Measurements from ENCODE around the gene GAS2L2.
"Not testable (repeated sequence)": the region's sequence is repeated elsewhere in the genome, so short reads cannot be mapped to it uniquely, and the experiment has no call there.

The GAS2L2 gene

DNA sequence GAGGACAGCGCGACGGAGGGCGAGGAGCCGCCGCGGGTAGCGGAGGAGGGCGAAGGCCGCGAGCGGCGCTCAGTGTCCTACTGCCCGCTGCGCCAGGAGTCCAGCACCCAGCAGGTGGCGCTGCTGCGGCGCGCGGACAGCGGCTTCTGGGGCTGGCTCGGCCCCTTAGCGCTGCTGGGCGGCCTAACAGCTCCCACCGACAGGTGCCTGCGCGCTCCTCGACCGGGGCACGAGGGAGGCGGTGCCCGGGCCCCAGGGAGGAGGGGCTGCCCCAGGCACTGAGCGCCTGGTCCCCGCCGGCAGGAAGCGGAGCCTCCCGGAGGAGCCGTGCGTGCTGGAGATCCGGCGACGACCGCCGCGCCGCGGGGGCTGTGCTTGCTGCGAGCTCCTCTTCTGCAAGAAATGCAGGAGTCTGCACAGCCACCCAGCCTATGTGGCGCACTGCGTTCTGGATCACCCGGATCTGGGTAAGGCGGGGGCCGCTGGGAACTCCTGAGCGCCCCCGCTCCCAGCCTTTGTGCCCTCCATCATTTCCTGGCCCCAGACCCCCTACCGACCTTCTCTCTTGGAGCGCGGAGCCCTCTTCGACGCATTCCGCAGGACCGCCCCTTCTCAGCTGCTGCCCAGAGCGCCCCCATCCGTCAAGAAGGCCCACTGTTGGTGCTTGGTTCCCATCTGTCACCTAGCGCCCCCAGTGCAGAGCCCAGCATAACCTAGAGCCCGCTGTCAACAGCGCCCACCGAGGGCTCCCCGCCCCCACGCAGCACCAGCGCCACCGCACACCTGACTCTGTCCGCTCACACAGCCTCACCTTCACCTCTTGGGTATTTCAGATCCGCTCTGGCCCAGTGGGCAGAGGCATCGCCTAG, 11.3 kb upstream of the GAS2L2 start:
- Histone ChIP-seq H3K4me1 (ENCODE audit: control insufficient read depth in 2 of 2, insufficient read depth in 2 of 2, low read length in 2 of 2) (peaks cover 8 to 9% of the 10 kb centered on the region in 2 donors), H3K36me3 (ENCODE audit: control insufficient read depth in 2 of 2, insufficient read depth in 2 of 2, low read length in 2 of 2) (no peaks in the 10 kb centered on the region), H3K27me3 (ENCODE audit: control insufficient read depth in 2 of 2, insufficient read depth in 2 of 2, low read length in 2 of 2) (no peaks in the 10 kb centered on the region), H3K27ac (ENCODE audit: low read depth in 2 of 2, low read length in 2 of 2) (peak overlapping the region; percentile 11 to 38), H3K9ac (ENCODE audit: low read depth in 1 of 2, low read length in 2 of 2) (peak overlapping the region; percentile 47 to 69), H3K4me3 (ENCODE audit: low read length in 2 of 2) (peak overlapping the region; percentile 73 to 74), H3K9me3 (ENCODE audit: control insufficient read depth in 2 of 2, low read length in 2 of 2) (no peaks in the 10 kb centered on the region)

DNA sequence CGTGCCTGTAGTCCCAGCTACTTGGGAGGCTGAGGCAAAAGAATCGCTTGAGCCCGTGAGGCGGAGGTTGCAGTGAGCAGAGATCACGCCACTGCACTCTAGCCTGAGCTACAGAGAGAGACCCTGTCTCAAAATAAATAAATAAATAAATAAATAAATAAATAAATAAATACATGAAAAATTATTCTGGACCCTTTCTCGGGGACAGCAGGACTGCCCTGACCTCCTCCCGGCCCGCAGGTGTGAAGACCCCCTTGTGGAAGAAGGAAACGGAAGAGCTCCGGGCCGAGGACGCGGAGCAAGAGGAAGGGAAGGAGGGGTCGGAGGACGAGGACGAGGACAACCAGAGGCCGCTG, 10.7 kb upstream of the GAS2L2 start:
- Histone ChIP-seq H3K27ac (ENCODE audit: low read depth in 2 of 2, low read length in 2 of 2) (no peak overlapping the region), H3K9ac (ENCODE audit: low read depth in 1 of 2, low read length in 2 of 2) (peak overlapping the region in 1 of 2 donors; percentile 69), H3K27me3 (ENCODE audit: control insufficient read depth in 2 of 2, insufficient read depth in 2 of 2, low read length in 2 of 2) (peaks cover 0 to under 1% of the 10 kb centered on the region in 2 donors), H3K4me1 (ENCODE audit: control insufficient read depth in 2 of 2, insufficient read depth in 2 of 2, low read length in 2 of 2) (peaks cover 8 to 9% of the 10 kb centered on the region in 2 donors), H3K9me3 (ENCODE audit: control insufficient read depth in 2 of 2, low read length in 2 of 2) (no peaks in the 10 kb centered on the region), H3K36me3 (ENCODE audit: control insufficient read depth in 2 of 2, insufficient read depth in 2 of 2, low read length in 2 of 2) (no peaks in the 10 kb centered on the region), H3K4me3 (ENCODE audit: low read length in 2 of 2) (peak overlapping the region; percentile 73 to 74)

DNA sequence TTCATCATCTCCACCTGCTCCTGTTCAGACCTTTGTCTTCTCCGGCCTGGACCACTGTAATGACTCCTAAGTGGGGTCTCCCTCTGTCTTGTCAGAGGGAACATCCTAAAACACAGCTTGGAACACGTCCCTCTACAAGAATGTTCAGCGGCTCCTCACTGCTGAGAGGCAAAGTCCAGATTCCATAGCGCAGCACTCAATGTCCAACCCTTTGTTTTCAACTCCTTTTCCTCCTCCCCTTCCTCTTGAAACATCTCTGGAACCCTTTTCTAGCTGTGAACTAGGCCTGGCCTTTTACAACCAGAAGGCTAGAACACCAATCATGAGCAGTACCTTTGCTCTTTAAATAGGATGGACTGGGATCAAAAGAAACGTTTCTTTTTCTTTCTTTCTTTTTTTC, 8.6 kb upstream of the GAS2L2 start:
- Histone ChIP-seq H3K9ac (ENCODE audit: low read depth in 1 of 2, low read length in 2 of 2) (no peak overlapping the region), H3K4me3 (ENCODE audit: low read length in 2 of 2) (no peak overlapping the region), H3K27me3 (ENCODE audit: control insufficient read depth in 2 of 2, insufficient read depth in 2 of 2, low read length in 2 of 2) (peaks cover 0 to 2% of the 10 kb centered on the region in 2 donors), H3K27ac (ENCODE audit: low read depth in 2 of 2, low read length in 2 of 2) (no peak overlapping the region), H3K9me3 (ENCODE audit: control insufficient read depth in 2 of 2, low read length in 2 of 2) (no peaks in the 10 kb centered on the region), H3K4me1 (ENCODE audit: control insufficient read depth in 2 of 2, insufficient read depth in 2 of 2, low read length in 2 of 2) (peaks cover 7 to 8% of the 10 kb centered on the region in 2 donors), H3K36me3 (ENCODE audit: control insufficient read depth in 2 of 2, insufficient read depth in 2 of 2, low read length in 2 of 2) (no peaks in the 10 kb centered on the region)

DNA sequence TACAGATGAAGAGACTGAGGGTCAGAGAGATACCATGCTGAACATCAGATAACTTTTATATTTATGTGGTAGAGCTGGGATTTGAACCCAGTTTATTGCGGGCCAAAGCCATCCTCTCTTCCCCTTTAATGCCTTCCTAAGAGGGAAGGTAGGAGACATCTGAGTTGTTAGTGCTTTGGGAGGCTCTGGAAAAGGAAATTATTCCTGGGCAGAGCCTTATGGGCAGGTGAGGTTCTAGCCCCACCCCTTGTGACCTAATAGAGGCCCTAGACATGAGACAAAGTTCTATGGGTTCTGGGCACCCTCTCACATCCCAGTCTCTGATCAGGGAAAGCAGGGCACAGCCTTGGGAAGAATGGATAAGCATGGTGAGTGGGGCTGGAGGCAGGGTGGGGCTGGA, 7.5 kb upstream of the GAS2L2 start, which contains the start of gene C17orf50:
Gene C17orf50 (plus strand): TSS at position 301 of the 400 bp plus-strand sequence. CDS start 55 bp downstream, at position 356.
- H3K27me3 ChIP-seq (ENCODE audit: control insufficient read depth in 2 of 2, insufficient read depth in 2 of 2, low read length in 2 of 2) = peaks cover 0 to 2% of the 10 kb centered on the region in 2 donors
- H3K4me3 ChIP-seq (ENCODE audit: low read length in 2 of 2) = no peak within 1 kb of the TSS
- no peak within 1 kb of the TSS for H3K27ac ChIP-seq (ENCODE audit: low read depth in 2 of 2, low read length in 2 of 2)
- H3K9me3 ChIP-seq (ENCODE audit: control insufficient read depth in 2 of 2, low read length in 2 of 2) = no peaks in the 10 kb centered on the region
- no peaks in the 10 kb centered on the region for H3K36me3 ChIP-seq (ENCODE audit: control insufficient read depth in 2 of 2, insufficient read depth in 2 of 2, low read length in 2 of 2)
- no peak within 1 kb of the TSS for H3K9ac ChIP-seq (ENCODE audit: low read depth in 1 of 2, low read length in 2 of 2)
- H3K4me1 ChIP-seq (ENCODE audit: control insufficient read depth in 2 of 2, insufficient read depth in 2 of 2, low read length in 2 of 2) = peaks cover 7 to 8% of the 10 kb centered on the region in 2 donors

DNA sequence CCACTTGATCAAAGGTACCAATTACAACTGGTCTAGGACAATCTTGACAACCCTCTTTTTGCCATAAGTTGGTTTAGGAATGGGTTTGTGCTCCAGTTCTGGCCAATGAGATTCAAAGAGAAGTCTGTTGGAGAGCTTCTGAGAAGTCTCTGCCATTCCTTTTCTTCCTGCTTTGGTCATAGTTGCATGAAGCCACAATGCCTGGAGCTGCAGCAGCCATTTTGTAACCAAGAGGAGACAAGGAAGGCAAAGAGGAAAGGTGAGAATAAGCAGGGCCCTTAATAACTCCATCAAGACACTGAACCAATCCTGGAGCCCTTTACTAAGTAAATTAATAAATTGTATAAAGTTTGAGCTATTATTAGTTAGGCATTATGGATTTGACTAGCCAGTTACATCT, 4.2 kb upstream of the GAS2L2 start:
- no peak overlapping the region for H3K9ac ChIP-seq (ENCODE audit: low read depth in 1 of 2, low read length in 2 of 2)
- H3K27ac ChIP-seq (ENCODE audit: low read depth in 2 of 2, low read length in 2 of 2) = no peak overlapping the region
- no peaks in the 10 kb centered on the region for H3K9me3 ChIP-seq (ENCODE audit: control insufficient read depth in 2 of 2, low read length in 2 of 2)
- peaks cover 0 to 2% of the 10 kb centered on the region in 2 donors for H3K27me3 ChIP-seq (ENCODE audit: control insufficient read depth in 2 of 2, insufficient read depth in 2 of 2, low read length in 2 of 2)
- peaks cover 0 to 6% of the 10 kb centered on the region in 2 donors for H3K4me1 ChIP-seq (ENCODE audit: control insufficient read depth in 2 of 2, insufficient read depth in 2 of 2, low read length in 2 of 2)
- H3K4me3 ChIP-seq (ENCODE audit: low read length in 2 of 2) = no peak overlapping the region
- H3K36me3 ChIP-seq (ENCODE audit: control insufficient read depth in 2 of 2, insufficient read depth in 2 of 2, low read length in 2 of 2) = no peaks in the 10 kb centered on the region

DNA sequence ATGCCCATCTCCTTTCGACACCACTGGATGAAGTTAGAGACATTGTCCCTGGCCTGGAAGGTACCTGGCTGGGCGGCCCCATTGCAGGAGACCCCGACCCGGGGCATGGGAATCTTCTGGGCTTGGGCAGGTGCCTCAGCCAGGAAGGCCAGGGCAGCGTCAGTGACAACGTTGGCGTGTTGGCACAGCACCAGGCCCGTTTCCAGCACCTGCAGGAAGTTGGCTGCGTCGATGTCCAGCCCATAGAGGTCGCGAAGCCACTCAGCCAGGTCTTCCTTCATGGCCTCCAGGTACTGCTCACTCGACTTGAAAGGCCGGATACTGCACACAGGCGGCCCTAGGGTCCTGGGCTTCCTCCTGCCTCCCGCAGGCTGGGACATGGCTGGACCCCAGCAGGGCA, 568 bp downstream of the GAS2L2 start:
- Histone ChIP-seq H3K9me3 (ENCODE audit: control insufficient read depth in 2 of 2, low read length in 2 of 2) (no peaks in the 10 kb centered on the region), H3K9ac (ENCODE audit: low read depth in 1 of 2, low read length in 2 of 2) (no peak overlapping the region), H3K4me3 (ENCODE audit: low read length in 2 of 2) (no peak overlapping the region), H3K4me1 (ENCODE audit: control insufficient read depth in 2 of 2, insufficient read depth in 2 of 2, low read length in 2 of 2) (peaks cover 0 to 6% of the 10 kb centered on the region in 2 donors), H3K27ac (ENCODE audit: low read depth in 2 of 2, low read length in 2 of 2) (no peak overlapping the region), H3K27me3 (ENCODE audit: control insufficient read depth in 2 of 2, insufficient read depth in 2 of 2, low read length in 2 of 2) (peaks cover 16 to 25% of the 10 kb centered on the region in 2 donors), H3K36me3 (ENCODE audit: control insufficient read depth in 2 of 2, insufficient read depth in 2 of 2, low read length in 2 of 2) (no peaks in the 10 kb centered on the region)

DNA sequence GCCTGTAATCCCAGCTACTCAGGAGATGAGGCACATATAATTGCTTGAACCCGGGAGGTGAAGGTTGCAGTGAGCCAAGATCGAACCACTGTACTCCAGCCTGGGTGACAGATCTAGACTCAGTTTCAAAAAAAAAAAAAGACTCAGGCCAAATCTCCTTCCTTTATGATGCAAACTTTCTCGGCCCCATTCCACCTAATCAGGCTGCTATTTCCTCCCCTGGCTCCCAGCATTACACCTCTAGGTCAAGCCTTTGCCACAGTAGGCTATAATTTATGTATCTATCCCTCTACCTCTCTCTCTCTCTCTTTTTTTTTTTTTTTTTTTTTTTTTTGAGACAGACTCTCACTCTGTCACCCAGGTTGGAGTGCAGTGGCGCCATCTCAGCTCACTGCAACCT, 1.5 kb downstream of the GAS2L2 start:
- peaks cover 16 to 26% of the 10 kb centered on the region in 2 donors for H3K27me3 ChIP-seq (ENCODE audit: control insufficient read depth in 2 of 2, insufficient read depth in 2 of 2, low read length in 2 of 2)

DNA sequence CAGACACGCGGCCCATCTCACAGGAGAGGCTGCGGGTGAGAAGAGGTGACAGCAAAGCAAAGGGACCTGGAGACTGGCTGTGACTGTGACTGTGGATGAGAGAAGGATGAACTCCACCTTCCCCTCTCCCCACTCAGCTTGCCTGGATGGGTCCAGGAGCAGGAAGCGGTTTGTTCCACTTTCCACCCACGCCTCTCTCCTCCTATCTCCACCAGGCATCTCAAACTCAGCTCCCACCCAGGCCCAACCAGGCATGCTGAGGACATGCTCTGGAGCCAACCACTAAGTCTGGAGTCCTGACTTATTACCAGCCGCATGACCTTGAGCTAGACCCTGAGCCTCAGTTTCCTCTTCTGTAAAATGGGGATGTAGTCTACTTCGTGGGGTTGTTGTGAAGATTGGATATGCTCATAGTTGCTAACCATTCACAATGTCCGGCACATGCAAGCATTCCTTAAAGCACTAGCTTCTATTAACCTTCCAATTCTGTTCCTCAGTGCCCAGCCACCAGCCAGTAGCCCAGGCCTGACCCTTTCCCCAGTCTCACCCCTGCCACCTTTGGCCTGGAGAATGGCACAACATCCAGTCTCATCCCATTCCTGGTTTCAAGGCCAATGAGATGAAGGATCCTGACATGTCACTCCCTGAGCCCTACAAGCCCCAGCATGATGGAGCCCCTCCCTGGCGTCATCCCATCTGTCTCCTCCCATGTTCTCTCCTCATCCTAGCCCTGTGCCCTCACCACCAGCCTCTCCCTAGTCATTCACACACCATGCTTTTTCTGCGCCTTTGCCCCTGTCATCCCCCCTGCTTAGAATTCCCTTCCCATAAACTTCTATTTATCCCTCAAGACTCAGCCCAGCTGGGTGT, 2.3 kb downstream of the GAS2L2 start:
- no peaks in the 10 kb centered on the region for H3K36me3 ChIP-seq (ENCODE audit: control insufficient read depth in 2 of 2, insufficient read depth in 2 of 2, low read length in 2 of 2)
- H3K4me1 ChIP-seq (ENCODE audit: control insufficient read depth in 2 of 2, insufficient read depth in 2 of 2, low read length in 2 of 2) = peaks cover 0 to 6% of the 10 kb centered on the region in 2 donors
- no peaks in the 10 kb centered on the region for H3K9me3 ChIP-seq (ENCODE audit: control insufficient read depth in 2 of 2, low read length in 2 of 2)
- peaks cover 16 to 26% of the 10 kb centered on the region in 2 donors for H3K27me3 ChIP-seq (ENCODE audit: control insufficient read depth in 2 of 2, insufficient read depth in 2 of 2, low read length in 2 of 2)
- H3K9ac ChIP-seq (ENCODE audit: low read depth in 1 of 2, low read length in 2 of 2) = no peak overlapping the region
- no peak overlapping the region for H3K4me3 ChIP-seq (ENCODE audit: low read length in 2 of 2)
- no peak overlapping the region for H3K27ac ChIP-seq (ENCODE audit: low read depth in 2 of 2, low read length in 2 of 2)

More for the DNA sequence above, 1.5 kb downstream of the GAS2L2 start:
- not testable (repeated sequence) for H3K4me3 ChIP-seq (ENCODE audit: low read length in 2 of 2); H3K9ac ChIP-seq (ENCODE audit: low read depth in 1 of 2, low read length in 2 of 2); H3K36me3 ChIP-seq (ENCODE audit: control insufficient read depth in 2 of 2, insufficient read depth in 2 of 2, low read length in 2 of 2); H3K9me3 ChIP-seq (ENCODE audit: control insufficient read depth in 2 of 2, low read length in 2 of 2); H3K27ac ChIP-seq (ENCODE audit: low read depth in 2 of 2, low read length in 2 of 2); H3K4me1 ChIP-seq (ENCODE audit: control insufficient read depth in 2 of 2, insufficient read depth in 2 of 2, low read length in 2 of 2)

DNA sequence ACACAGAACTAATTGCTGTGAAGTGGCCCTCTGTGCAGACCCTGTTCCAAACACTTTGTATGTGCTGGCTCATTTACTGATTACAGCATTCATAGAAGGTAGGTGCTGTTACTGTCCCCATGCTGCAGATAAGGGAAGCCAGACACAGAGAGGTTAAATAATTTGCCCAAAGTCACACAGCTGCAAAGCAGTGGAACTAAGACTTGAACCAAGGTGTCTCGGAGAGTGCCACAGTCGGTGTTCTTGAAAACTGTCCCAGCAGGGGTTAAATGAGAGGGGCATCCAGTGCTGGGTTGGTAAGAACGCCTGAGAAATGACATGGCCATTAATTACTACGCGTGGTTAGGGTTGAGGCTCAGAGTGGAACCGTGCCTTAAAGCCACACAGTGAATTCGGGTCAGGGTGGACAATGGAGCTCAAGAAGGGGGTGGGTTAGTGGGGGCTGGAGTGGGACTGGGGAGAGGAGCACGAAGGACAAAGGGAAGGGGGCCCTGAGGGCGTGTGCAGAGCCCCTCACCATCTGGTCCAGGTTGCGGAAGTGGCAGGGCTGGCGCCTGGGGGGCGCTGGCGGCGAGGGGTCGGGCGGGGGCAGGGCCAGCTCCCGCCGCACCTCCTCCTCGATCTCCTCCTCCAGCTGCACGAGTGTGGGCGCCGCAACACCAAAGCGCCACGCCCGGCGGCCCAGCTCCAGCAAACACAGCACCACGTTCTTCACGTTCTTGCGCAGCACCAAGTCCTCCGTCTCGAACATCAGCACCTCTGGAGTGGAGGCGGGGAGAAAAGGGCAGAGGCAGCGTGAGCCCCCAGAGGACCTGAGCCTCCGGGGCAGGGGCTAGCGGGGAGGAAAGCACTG, 3.3 kb downstream of the GAS2L2 start:
- Histone ChIP-seq H3K9me3 (ENCODE audit: control insufficient read depth in 2 of 2, low read length in 2 of 2) (no peaks in the 10 kb centered on the region), H3K27ac (ENCODE audit: low read depth in 2 of 2, low read length in 2 of 2) (no peak overlapping the region), H3K27me3 (ENCODE audit: control insufficient read depth in 2 of 2, insufficient read depth in 2 of 2, low read length in 2 of 2) (peaks cover 16 to 26% of the 10 kb centered on the region in 2 donors), H3K36me3 (ENCODE audit: control insufficient read depth in 2 of 2, insufficient read depth in 2 of 2, low read length in 2 of 2) (no peaks in the 10 kb centered on the region), H3K9ac (ENCODE audit: low read depth in 1 of 2, low read length in 2 of 2) (no peak overlapping the region), H3K4me1 (ENCODE audit: control insufficient read depth in 2 of 2, insufficient read depth in 2 of 2, low read length in 2 of 2) (peaks cover 0 to 6% of the 10 kb centered on the region in 2 donors), H3K4me3 (ENCODE audit: low read length in 2 of 2) (no peak overlapping the region)
